IPS-15b (cell line): ENCODE data around the gene DPM3.
A peak's percentile ranks its signal among the peaks of the same experiment; 100 is the strongest.

Source experiments
- H3K27me3 ChIP-seq: one replicate; pipeline ENCODE4 v1.6.1; 2013; ENCODE audit warnings: low read length; ENCODE audit not compliant: control insufficient read depth, insufficient read depth
- H3K36me3 ChIP-seq: one replicate; pipeline ENCODE4 v1.6.1; 2013; ENCODE audit warnings: low read length; ENCODE audit not compliant: control insufficient read depth, insufficient read depth
- H3K4me1 ChIP-seq: one replicate; pipeline ENCODE4 v1.6.1; 2013; ENCODE audit warnings: mild to moderate bottlenecking, low read length; ENCODE audit not compliant: control insufficient read depth, insufficient read depth
- H3K4me3 ChIP-seq: one replicate; pipeline ENCODE4 v1.5.1; 2013; ENCODE audit warnings: low read depth, low read length
- H3K9ac ChIP-seq: one replicate; pipeline ENCODE4 v1.6.1; 2013; ENCODE audit warnings: low read depth, mild to moderate bottlenecking, low read length
- H3K9me3 ChIP-seq: one replicate; pipeline ENCODE4 v1.6.1; 2013; ENCODE audit warnings: mild to moderate bottlenecking, low read length; ENCODE audit not compliant: control insufficient read depth, insufficient read depth

Gene DPM3

GRCh38 chr1:155136748-155137147 lies 3.6 kb downstream of the DPM3 start:
- peak overlapping the region; percentile 59 for H3K4me3 ChIP-seq
- H3K9ac ChIP-seq: peak overlapping the region; percentile 79
- H3K36me3 ChIP-seq: no peaks in the 10 kb centered on the region
- peaks cover 6% of the 10 kb centered on the region for H3K27me3 ChIP-seq
- H3K4me1 ChIP-seq: peaks cover 3% of the 10 kb centered on the region
- no peaks in the 10 kb centered on the region for H3K9me3 ChIP-seq

- no peaks in the 10 kb centered on the region for H3K36me3 ChIP-seq
- H3K4me1 ChIP-seq: peaks cover 5% of the 10 kb centered on the region
- peak within 1 kb of the TSS; percentile 90 for H3K9ac ChIP-seq
These were observed 4.8 kb downstream of the DPM3 start, which contains the start of gene SLC50A1 for GRCh38 chr1:155135415-155136028. Gene SLC50A1, plus strand, starts transcription at chr1:155135852. Its CDS starts 60 bp downstream, at chr1:155135912.

GRCh38 chr1:155134880-155135414 lies 5.4 kb downstream of the DPM3 start:
- Histone ChIP-seq H3K9me3 (no peaks in the 10 kb centered on the region), H3K27me3 (peaks cover 9% of the 10 kb centered on the region), H3K36me3 (no peaks in the 10 kb centered on the region), H3K4me1 (peaks cover 9% of the 10 kb centered on the region), H3K4me3 (peak overlapping the region; percentile 99), H3K9ac (peak overlapping the region; percentile 90)

More at GRCh38 chr1:155135415-155136028, 4.8 kb downstream of the DPM3 start, which contains the start of gene SLC50A1:
- Histone ChIP-seq H3K4me3 (peak within 1 kb of the TSS; percentile 99), H3K9me3 (no peaks in the 10 kb centered on the region), H3K27me3 (peaks cover 8% of the 10 kb centered on the region)

GRCh38 chr1:155134322-155134721 lies 6.0 kb downstream of the DPM3 start:
- Histone ChIP-seq H3K4me1 (peaks cover 15% of the 10 kb centered on the region), H3K27me3 (peaks cover 15% of the 10 kb centered on the region), H3K9me3 (no peaks in the 10 kb centered on the region), H3K4me3 (no peak overlapping the region), H3K9ac (no peak overlapping the region), H3K36me3 (no peaks in the 10 kb centered on the region)

DNA sequence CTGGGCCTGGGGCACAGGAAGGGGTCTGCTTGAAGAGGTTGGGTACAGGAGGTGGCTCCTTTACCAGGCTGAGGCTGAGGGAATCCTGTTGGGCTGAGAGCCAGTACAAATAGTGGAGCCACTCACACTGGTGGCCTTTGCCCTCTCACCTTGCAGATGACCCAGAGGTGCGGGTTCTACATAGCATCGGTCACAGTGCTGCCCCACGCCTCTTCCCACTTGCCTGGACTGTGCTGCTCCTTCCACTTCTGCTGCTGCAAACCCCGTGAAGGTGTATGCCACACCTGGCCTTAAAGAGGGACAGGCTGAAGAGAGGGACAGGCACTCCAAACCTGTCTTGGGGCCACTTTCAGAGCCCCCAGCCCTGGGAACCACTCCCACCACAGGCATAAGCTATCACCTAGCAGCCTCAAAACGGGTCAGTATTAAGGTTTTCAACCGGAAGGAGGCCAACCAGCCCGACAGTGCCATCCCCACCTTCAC lies 6.5 kb downstream of the DPM3 start:
- H3K36me3 ChIP-seq: no peaks in the 10 kb centered on the region
- H3K27me3 ChIP-seq: peaks cover 20% of the 10 kb centered on the region
- no peak overlapping the region for H3K4me3 ChIP-seq
- H3K4me1 ChIP-seq: peaks cover 15% of the 10 kb centered on the region
- no peak overlapping the region for H3K9ac ChIP-seq
- H3K9me3 ChIP-seq: no peaks in the 10 kb centered on the region

GRCh38 chr1:155131856-155132255 lies 8.5 kb downstream of the DPM3 start:
- Histone ChIP-seq H3K36me3 (no peaks in the 10 kb centered on the region), H3K27me3 (peaks cover 38% of the 10 kb centered on the region), H3K9ac (no peak overlapping the region), H3K4me3 (no peak overlapping the region), H3K9me3 (no peaks in the 10 kb centered on the region), H3K4me1 (peaks cover 23% of the 10 kb centered on the region)

DNA sequence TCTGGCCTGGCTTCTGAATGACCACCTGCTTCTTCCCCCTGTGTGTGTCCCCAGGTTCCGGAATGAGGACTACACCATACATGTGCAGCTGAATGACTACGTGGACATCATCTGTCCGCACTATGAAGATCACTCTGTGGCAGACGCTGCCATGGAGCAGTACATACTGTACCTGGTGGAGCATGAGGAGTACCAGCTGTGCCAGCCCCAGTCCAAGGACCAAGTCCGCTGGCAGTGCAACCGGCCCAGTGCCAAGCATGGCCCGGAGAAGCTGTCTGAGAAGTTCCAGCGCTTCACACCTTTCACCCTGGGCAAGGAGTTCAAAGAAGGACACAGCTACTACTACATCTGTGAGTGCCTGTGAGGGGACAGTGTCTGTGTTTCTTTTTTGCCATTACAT lies 9.0 kb downstream of the DPM3 start:
- Histone ChIP-seq H3K4me1 (peaks cover 22% of the 10 kb centered on the region), H3K27me3 (peaks cover 43% of the 10 kb centered on the region), H3K9ac (no peak overlapping the region), H3K9me3 (no peaks in the 10 kb centered on the region), H3K4me3 (no peak overlapping the region), H3K36me3 (no peaks in the 10 kb centered on the region)

- H3K9ac ChIP-seq: no peak overlapping the region
- H3K27me3 ChIP-seq: peaks cover 51% of the 10 kb centered on the region
- H3K4me1 ChIP-seq: peaks cover 24% of the 10 kb centered on the region
- H3K36me3 ChIP-seq: no peaks in the 10 kb centered on the region
- no peaks in the 10 kb centered on the region for H3K9me3 ChIP-seq
- H3K4me3 ChIP-seq: peak overlapping the region; percentile 87
These were observed 9.9 kb downstream of the DPM3 start for GRCh38 chr1:155130272-155131006.

DNA sequence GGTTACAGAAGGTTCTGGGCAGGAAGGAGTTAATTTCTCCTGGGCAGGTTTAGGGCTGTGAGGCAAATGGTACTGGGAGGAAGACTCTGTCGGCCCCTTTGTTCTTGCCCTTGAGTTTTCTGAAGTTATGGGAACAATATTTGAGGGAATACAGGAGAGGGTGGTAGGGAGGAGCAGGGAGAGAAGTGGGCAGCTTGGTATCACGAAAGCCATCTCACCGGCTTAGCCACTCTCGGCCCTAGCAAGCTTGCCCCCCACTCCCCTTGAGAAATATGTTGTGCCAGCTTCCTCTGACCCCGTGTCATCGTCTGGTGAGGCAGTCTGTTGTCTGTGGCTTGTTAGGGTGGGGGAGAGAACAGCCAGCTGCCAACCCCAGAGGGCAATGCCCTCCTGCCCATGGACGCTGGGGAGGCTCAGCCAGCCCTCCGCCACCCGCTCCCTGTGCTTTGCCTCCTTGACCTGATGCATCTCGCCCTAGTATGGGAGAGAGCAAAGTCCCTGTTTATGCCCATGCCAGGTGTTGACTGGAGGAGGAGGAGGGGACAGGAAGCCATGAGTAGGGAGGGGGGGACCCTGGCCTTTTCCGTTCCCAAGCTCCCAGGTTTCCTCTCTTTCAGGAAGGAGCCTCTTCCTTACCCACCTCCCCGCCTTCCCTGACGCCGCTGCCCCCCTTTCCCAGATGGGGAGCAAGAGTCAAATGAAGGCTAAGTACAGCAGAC lies 11.4 kb downstream of the DPM3 start:
- Histone ChIP-seq H3K4me1 (peaks cover 32% of the 10 kb centered on the region), H3K4me3 (peak overlapping the region; percentile 87), H3K9me3 (no peaks in the 10 kb centered on the region), H3K27me3 (peaks cover 64% of the 10 kb centered on the region), H3K9ac (no peak overlapping the region), H3K36me3 (no peaks in the 10 kb centered on the region)

DNA sequence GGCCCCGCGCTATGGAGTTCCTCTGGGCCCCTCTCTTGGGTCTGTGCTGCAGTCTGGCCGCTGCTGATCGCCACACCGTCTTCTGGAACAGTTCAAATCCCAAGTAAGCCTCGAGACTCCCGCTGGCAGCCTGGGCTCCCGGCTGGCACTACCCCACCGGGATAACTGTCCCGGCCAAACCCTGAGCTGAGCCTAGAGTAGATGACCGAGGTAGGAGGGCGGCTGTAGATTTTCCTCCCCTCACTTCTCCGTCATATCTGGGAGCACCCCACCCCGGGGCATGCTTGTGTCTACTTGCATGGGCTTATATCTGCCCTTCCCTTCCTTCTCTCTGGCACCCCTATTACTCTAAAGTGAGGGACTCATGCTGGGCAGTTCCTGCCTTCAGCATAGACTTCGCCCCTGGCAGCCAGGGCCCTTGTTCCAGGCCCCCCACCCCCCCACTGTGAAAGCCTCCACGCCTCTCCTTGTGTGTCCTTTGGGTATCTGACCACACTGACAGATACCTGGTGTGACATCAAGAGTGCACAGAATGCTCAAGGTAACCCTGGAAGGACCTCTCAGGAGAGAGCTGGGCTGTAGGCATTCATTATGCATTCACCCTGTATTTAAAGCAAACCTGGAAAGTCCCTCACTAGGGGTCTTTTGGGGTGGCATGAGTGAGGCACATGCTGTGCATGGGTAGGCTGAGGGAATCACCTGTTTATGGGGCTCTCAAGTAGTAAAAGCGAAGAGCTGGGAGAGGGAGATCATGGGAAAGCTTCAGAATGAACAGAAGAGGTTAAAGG lies 12.2 kb downstream of the DPM3 start:
- Histone ChIP-seq H3K9ac (no peak overlapping the region), H3K36me3 (no peaks in the 10 kb centered on the region), H3K4me1 (peaks cover 32% of the 10 kb centered on the region), H3K27me3 (peaks cover 68% of the 10 kb centered on the region), H3K4me3 (peak overlapping the region; percentile 87), H3K9me3 (no peaks in the 10 kb centered on the region)
